Endodermal cell (in vitro differentiated cells): Measurements from ENCODE around the gene TGM3. TPM values are rescaled to one million over a fixed set of nuclear protein-coding genes. Genes with fewer than 3 reads are reported as not detected.

Experiments
- DNase-seq: peaks from one replicate; pipeline ENCODE4 v3.0.0-alpha.2; 2017
- H3K27ac ChIP-seq: 2 replicates; pipeline ENCODE4 v1.5.1; 2013; ENCODE audit warnings: mild to moderate bottlenecking, low read depth, low read length, moderate library complexity
- H3K27me3 ChIP-seq: 2 replicates; pipeline ENCODE4 v1.6.1; 2013; ENCODE audit warnings: mild to moderate bottlenecking, low read length, moderate library complexity; ENCODE audit not compliant: insufficient read depth, control insufficient read depth, poor library complexity, severe bottlenecking
- H3K36me3 ChIP-seq: 2 replicates; pipeline ENCODE4 v1.7.0; 2013; ENCODE audit warnings: mild to moderate bottlenecking, low read length, moderate library complexity; ENCODE audit not compliant: control insufficient read depth, insufficient read depth
- H3K4me1 ChIP-seq: one replicate; pipeline ENCODE4 v1.7.0; 2013; ENCODE audit warnings: low read length; ENCODE audit not compliant: control insufficient read depth, insufficient read depth
- H3K4me3 ChIP-seq: 2 replicates; pipeline ENCODE4 v1.5.1; 2013; ENCODE audit warnings: mild to moderate bottlenecking, low read length, moderate library complexity
- H3K9ac ChIP-seq: 2 replicates; pipeline ENCODE4 v1.6.1; 2013; ENCODE audit warnings: mild to moderate bottlenecking, low read length, moderate library complexity; ENCODE audit not compliant: poor library complexity, severe bottlenecking; ENCODE audit errors: extremely low read depth
- H3K9me3 ChIP-seq: 2 replicates; pipeline ENCODE4 v1.6.1; 2013; ENCODE audit warnings: mild to moderate bottlenecking, low read length, moderate library complexity; ENCODE audit not compliant: control insufficient read depth
- H3K27ac Mint-ChIP-seq: 2 replicates; pipeline ENCODE4 v1.8.0; 2020; ENCODE audit warnings: mixed read lengths
- H3K27me3 Mint-ChIP-seq: 2 replicates; pipeline ENCODE4 v1.8.0; 2021; ENCODE audit warnings: mild to moderate bottlenecking, mixed read lengths; ENCODE audit not compliant: insufficient read depth
- H3K36me3 Mint-ChIP-seq: 2 replicates; pipeline ENCODE4 v1.8.0; 2020; ENCODE audit warnings: low read depth, mixed read lengths
- H3K4me1 Mint-ChIP-seq: 2 replicates; pipeline ENCODE4 v1.8.0; 2020; ENCODE audit warnings: mixed read lengths
- H3K4me3 Mint-ChIP-seq: 2 replicates; pipeline ENCODE4 v1.8.0; 2020; ENCODE audit warnings: mild to moderate bottlenecking, moderate library complexity, mixed read lengths
- H3K9me3 Mint-ChIP-seq: 2 replicates; pipeline ENCODE4 v1.8.0; 2020; ENCODE audit warnings: mild to moderate bottlenecking, mixed read lengths
- WGBS, 2 experiments: methylation state at CpG; one replicate each; pipeline versions ENCODE4 v1.1.5 to v1.1.7; 2013; ENCODE audit warnings: missing lambda C conversion rate in 2 of 2, mixed read lengths in 1 of 2; ENCODE audit not compliant: insufficient coverage in 1 of 2, insufficient read length in 1 of 2; 5-methylcytosine and 5-hydroxymethylcytosine counted together
- total RNA-seq, 2 donors: library from RNA; stranded (reverse); fragmentation: NEBNext Ultra II Directional in 1 of 2; extraction: Animal tissue kit (Norgen Biotek cat#: 25700) in 1 of 2; gene quantifications; 2 replicates in 1 of 2; 3 replicates in 1 of 2; pipeline ENCODE4 v1.2.1, GENCODE V29; 2021
- TF ChIP-seq, protein P1 (sequence below): fragments of 200-600 bp; sonication (generic); conservative IDR thresholded peaks from 2 replicates; pipeline ENCODE4 v1.5.0; 2021; ENCODE audit warnings: antibody characterized with exemption, mild to moderate bottlenecking

The TGM3 gene
- total RNA-seq, 2 donors from 2014 or later, result 0.29 to 0.38 TPM

DNA sequence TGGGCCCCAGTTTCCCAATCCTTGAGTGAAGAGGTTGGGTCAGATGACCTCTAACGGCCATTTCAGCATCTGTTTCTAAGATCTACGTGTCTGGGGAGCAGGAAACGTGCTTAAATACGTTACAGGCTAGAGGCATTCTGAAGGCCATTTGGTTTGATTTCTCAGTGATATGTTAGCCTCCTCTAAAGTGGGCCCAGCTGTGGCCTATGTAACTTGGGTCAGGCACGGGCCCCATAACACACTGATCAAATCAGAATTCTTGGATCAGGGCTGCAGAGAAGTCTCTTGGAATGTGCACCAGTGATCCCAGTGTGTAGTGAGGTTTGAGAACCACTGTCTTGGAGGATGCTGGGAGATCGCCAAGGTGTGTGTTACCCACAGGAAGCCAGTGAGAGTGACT is 36.1 kb upstream of the TGM3 start:
- no peaks in the 10 kb centered on the region for H3K4me1 ChIP-seq
- Mint-ChIP-seq H3K27me3 (peaks cover 2% of the 10 kb centered on the region), H3K36me3 (no peaks in the 10 kb centered on the region), H3K9me3 (peaks cover 4% of the 10 kb centered on the region), H3K4me3 (no peak overlapping the region), H3K4me1 (peaks cover 4% of the 10 kb centered on the region), H3K27ac (no peak overlapping the region)
- H3K36me3 ChIP-seq, result no peaks in the 10 kb centered on the region
- 88 to 92% methylated on average over 5 to 6 of the region's 6 CpGs for WGBS, 2 experiments
- no peak overlapping the region for H3K4me3 ChIP-seq
- H3K9ac ChIP-seq, result no peak overlapping the region
- no peak for DNase-seq
- no peaks in the 10 kb centered on the region for H3K27me3 ChIP-seq
- H3K9me3 ChIP-seq, result no peaks in the 10 kb centered on the region
- no peak overlapping the region for H3K27ac ChIP-seq
- TF ChIP-seq, protein P1, sequence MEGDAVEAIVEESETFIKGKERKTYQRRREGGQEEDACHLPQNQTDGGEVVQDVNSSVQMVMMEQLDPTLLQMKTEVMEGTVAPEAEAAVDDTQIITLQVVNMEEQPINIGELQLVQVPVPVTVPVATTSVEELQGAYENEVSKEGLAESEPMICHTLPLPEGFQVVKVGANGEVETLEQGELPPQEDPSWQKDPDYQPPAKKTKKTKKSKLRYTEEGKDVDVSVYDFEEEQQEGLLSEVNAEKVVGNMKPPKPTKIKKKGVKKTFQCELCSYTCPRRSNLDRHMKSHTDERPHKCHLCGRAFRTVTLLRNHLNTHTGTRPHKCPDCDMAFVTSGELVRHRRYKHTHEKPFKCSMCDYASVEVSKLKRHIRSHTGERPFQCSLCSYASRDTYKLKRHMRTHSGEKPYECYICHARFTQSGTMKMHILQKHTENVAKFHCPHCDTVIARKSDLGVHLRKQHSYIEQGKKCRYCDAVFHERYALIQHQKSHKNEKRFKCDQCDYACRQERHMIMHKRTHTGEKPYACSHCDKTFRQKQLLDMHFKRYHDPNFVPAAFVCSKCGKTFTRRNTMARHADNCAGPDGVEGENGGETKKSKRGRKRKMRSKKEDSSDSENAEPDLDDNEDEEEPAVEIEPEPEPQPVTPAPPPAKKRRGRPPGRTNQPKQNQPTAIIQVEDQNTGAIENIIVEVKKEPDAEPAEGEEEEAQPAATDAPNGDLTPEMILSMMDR, result no peak

DNA sequence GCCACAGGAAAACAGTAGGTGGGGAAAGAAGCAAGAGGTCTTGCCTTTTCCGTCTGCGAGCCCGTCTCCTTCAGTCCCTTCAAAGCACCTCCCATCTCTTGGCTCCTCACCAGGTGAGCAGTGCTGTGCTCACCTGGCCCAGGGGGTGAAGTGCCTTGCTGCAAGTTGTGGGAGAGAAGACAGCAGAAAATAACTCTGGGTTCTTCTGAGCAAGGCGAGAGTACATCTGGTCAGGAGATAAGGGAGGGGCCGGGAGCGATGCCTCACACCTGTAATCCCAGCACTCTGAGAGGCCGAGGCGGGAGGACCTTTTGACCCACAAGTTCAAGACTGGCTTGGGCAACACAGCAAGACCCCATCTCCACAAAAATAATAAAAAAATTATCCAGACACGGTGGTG is 35.6 kb upstream of the TGM3 start:
- H3K36me3 Mint-ChIP-seq, result no peaks in the 10 kb centered on the region
- H3K27ac Mint-ChIP-seq, result no peak overlapping the region
- no peak overlapping the region for H3K9ac ChIP-seq
- H3K4me1 ChIP-seq, result no peaks in the 10 kb centered on the region
- H3K36me3 ChIP-seq, result no peaks in the 10 kb centered on the region
- TF ChIP-seq, protein P1, result no peak
- no peak overlapping the region for H3K27ac ChIP-seq
- H3K9me3 ChIP-seq, result no peaks in the 10 kb centered on the region
- WGBS, 2 experiments, result 91% methylated on average over 6 to 9 of the region's 9 CpGs
- no peaks in the 10 kb centered on the region for H3K27me3 Mint-ChIP-seq
- H3K9me3 Mint-ChIP-seq, result peaks cover 5% of the 10 kb centered on the region
- H3K27me3 ChIP-seq, result no peaks in the 10 kb centered on the region
- no peak overlapping the region for H3K4me3 Mint-ChIP-seq
- no peak overlapping the region for H3K4me3 ChIP-seq
- peaks cover 6% of the 10 kb centered on the region for H3K4me1 Mint-ChIP-seq
- no peak for DNase-seq

DNA sequence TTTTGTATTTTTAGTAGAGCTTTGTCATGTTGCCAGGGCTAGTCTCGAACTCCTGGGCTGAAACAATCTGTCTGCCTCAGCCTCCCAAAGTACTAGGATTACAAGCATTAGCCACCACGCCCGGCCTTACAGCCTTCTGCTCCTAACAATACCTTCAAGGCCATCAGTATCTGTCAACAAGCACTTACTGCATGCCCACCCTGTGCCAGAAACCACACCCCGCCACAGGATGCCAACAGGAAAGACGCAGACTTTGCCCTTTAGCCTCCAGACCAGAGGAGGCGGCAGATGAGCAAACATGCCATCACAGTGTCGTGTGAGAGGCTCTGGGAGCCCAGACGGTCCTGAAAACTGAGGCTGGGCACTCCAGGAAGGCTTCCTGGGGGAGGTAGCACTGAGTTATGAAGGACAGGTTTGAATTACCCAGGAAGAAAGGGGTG is 34.7 kb upstream of the TGM3 start:
- no peak overlapping the region for H3K27ac Mint-ChIP-seq
- H3K4me3 ChIP-seq, result no peak overlapping the region
- H3K9me3 ChIP-seq, result no peaks in the 10 kb centered on the region
- H3K4me1 ChIP-seq, result no peaks in the 10 kb centered on the region
- no peak overlapping the region for H3K27ac ChIP-seq
- no peak overlapping the region for H3K9ac ChIP-seq
- H3K36me3 ChIP-seq, result no peaks in the 10 kb centered on the region
- H3K4me1 Mint-ChIP-seq, result peaks cover 6% of the 10 kb centered on the region
- TF ChIP-seq, protein P1, result no peak
- no peak for DNase-seq
- no peaks in the 10 kb centered on the region for H3K27me3 Mint-ChIP-seq
- WGBS, 2 experiments, result 69 to 87% methylated on average over 5 to 8 of the region's 8 CpGs
- no peaks in the 10 kb centered on the region for H3K27me3 ChIP-seq
- no peak overlapping the region for H3K4me3 Mint-ChIP-seq
- no peaks in the 10 kb centered on the region for H3K36me3 Mint-ChIP-seq
- peaks cover 5% of the 10 kb centered on the region for H3K9me3 Mint-ChIP-seq
